Liver (tissue), 3 donors: Measurements from ENCODE around the gene TPGS1.

Experiments used
- FOXA1 ChIP-seq: IDR thresholded peaks from 2 replicates; pipeline ENCODE4 v1.6.1; 2016; ENCODE audit warnings: antibody characterized with exemption
- FOXA2 ChIP-seq: IDR thresholded peaks from 2 replicates; pipeline ENCODE4 v1.6.1; 2016; ENCODE audit warnings: antibody characterized with exemption
- GABPA ChIP-seq, 2 donors: IDR thresholded peaks in 1 of 2; conservative IDR thresholded peaks in 1 of 2; 2 replicates each; pipeline ENCODE4 v1.6.1; 2016; ENCODE audit warnings: antibody characterized with exemption in 2 of 2, mild to moderate bottlenecking in 1 of 2, moderate library complexity in 1 of 2
- JUND ChIP-seq, 2 donors: IDR thresholded peaks; 2 replicates each; pipeline ENCODE4 v1.6.1; 2016; ENCODE audit warnings: antibody characterized with exemption in 2 of 2
- RXRA ChIP-seq, 2 donors: IDR thresholded peaks; 2 replicates each; pipeline ENCODE4 v1.6.1; 2017 to 2018; ENCODE audit warnings: antibody characterized with exemption in 2 of 2, mild to moderate bottlenecking in 1 of 2
- SP1 ChIP-seq: IDR thresholded peaks from 2 replicates; pipeline ENCODE4 v1.6.1; 2018; ENCODE audit warnings: antibody characterized with exemption, mild to moderate bottlenecking
- TAF1 ChIP-seq: conservative IDR thresholded peaks from 2 replicates; pipeline ENCODE4 v1.6.1; 2016; ENCODE audit warnings: antibody characterized with exemption, mild to moderate bottlenecking
- TF ChIP-seq, protein P1 (sequence below): IDR thresholded peaks from 2 replicates; pipeline ENCODE4 v1.6.1; 2016; ENCODE audit warnings: antibody characterized with exemption, mild to moderate bottlenecking
- TF ChIP-seq, protein P2 (sequence below): fragments of 150-350 bp; IDR thresholded peaks from 2 replicates; pipeline ENCODE4 v1.5.1; 2017; ENCODE audit warnings: improper control_type of control experiment, low read depth, low read length; ENCODE audit not compliant: missing input control
- TF ChIP-seq, protein P3 (sequence below): IDR thresholded peaks from 2 replicates; pipeline ENCODE4 v1.6.1; 2016; ENCODE audit warnings: antibody characterized with exemption
- donor health status: healthy.
- donor health status: healthy.

DNA sequence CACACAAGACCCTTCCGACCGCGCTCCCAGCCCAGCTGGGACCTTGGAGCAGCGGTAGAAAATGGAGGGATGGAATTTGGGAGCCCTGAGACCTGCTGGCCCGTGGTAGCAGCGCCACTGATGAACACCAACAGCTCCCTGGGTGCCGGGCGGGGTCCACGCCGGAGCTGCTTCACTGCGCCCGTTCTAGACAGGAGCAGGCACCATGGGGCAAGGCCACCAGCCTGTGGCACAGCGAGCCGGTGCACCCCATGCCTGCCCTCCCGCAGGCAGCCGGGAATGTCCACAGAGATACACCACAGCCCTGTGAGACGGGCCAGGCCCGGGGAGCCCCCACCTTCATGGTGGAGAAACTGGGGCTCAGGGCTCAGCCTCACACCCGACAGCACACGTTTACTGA, 36.6 kb upstream of the TPGS1 start:
- no peak for TF ChIP-seq FOXA2
- TF ChIP-seq, protein P1, sequence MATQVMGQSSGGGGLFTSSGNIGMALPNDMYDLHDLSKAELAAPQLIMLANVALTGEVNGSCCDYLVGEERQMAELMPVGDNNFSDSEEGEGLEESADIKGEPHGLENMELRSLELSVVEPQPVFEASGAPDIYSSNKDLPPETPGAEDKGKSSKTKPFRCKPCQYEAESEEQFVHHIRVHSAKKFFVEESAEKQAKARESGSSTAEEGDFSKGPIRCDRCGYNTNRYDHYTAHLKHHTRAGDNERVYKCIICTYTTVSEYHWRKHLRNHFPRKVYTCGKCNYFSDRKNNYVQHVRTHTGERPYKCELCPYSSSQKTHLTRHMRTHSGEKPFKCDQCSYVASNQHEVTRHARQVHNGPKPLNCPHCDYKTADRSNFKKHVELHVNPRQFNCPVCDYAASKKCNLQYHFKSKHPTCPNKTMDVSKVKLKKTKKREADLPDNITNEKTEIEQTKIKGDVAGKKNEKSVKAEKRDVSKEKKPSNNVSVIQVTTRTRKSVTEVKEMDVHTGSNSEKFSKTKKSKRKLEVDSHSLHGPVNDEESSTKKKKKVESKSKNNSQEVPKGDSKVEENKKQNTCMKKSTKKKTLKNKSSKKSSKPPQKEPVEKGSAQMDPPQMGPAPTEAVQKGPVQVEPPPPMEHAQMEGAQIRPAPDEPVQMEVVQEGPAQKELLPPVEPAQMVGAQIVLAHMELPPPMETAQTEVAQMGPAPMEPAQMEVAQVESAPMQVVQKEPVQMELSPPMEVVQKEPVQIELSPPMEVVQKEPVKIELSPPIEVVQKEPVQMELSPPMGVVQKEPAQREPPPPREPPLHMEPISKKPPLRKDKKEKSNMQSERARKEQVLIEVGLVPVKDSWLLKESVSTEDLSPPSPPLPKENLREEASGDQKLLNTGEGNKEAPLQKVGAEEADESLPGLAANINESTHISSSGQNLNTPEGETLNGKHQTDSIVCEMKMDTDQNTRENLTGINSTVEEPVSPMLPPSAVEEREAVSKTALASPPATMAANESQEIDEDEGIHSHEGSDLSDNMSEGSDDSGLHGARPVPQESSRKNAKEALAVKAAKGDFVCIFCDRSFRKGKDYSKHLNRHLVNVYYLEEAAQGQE = no peak
- TF ChIP-seq, protein P2, sequence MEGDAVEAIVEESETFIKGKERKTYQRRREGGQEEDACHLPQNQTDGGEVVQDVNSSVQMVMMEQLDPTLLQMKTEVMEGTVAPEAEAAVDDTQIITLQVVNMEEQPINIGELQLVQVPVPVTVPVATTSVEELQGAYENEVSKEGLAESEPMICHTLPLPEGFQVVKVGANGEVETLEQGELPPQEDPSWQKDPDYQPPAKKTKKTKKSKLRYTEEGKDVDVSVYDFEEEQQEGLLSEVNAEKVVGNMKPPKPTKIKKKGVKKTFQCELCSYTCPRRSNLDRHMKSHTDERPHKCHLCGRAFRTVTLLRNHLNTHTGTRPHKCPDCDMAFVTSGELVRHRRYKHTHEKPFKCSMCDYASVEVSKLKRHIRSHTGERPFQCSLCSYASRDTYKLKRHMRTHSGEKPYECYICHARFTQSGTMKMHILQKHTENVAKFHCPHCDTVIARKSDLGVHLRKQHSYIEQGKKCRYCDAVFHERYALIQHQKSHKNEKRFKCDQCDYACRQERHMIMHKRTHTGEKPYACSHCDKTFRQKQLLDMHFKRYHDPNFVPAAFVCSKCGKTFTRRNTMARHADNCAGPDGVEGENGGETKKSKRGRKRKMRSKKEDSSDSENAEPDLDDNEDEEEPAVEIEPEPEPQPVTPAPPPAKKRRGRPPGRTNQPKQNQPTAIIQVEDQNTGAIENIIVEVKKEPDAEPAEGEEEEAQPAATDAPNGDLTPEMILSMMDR = no peak
- TF ChIP-seq RXRA (IDR thresholded peaks at IDR 0.05) = no peak
- TF ChIP-seq TAF1 = no peak
- TF ChIP-seq, protein P3, sequence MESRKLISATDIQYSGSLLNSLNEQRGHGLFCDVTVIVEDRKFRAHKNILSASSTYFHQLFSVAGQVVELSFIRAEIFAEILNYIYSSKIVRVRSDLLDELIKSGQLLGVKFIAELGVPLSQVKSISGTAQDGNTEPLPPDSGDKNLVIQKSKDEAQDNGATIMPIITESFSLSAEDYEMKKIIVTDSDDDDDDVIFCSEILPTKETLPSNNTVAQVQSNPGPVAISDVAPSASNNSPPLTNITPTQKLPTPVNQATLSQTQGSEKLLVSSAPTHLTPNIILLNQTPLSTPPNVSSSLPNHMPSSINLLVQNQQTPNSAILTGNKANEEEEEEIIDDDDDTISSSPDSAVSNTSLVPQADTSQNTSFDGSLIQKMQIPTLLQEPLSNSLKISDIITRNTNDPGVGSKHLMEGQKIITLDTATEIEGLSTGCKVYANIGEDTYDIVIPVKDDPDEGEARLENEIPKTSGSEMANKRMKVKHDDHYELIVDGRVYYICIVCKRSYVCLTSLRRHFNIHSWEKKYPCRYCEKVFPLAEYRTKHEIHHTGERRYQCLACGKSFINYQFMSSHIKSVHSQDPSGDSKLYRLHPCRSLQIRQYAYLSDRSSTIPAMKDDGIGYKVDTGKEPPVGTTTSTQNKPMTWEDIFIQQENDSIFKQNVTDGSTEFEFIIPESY = no peak
- no peak for TF ChIP-seq GABPA (IDR thresholded peaks at IDR 0.05 in 1 of 2, conservative IDR thresholded peaks at IDR 0.05 in 1 of 2)
- TF ChIP-seq SP1 = no peak
- no peak for TF ChIP-seq JUND (IDR thresholded peaks at IDR 0.05)
- TF ChIP-seq FOXA1 = no peak
